ENCODE results near the gene POLR2F.
A peak's percentile ranks its signal among the peaks of the same experiment; 100 is the strongest.

The POLR2F gene

DNA sequence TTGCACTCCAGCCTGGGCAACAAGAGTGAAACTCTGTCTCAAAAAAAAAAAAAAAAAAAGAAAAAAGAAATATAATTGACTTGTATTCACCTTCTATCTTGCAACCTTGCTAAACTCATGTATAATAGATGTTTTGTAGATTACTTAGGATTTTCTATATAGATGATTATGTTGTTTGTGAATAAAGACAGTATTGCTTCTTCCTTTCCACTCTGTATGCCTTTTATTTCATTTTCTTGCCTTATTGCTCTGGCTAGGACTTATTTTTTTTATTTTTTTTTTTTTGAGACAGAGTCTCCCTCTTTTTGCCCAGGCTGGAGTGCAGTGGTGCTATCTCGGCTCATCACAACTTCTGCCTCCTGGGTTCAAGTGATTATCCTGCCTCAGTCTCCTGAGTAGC lies 60.6 kb downstream of the POLR2F start:
- H3K36me3 ChIP-seq (ENCODE audit: control insufficient read depth in 4 of 4, insufficient read depth in 4 of 4, low read length in 3 of 4) = no peaks in the 10 kb centered on the region
- H3K27ac ChIP-seq (ENCODE audit: insufficient read depth in 1 of 2, low read depth in 1 of 2, low read length in 2 of 2, poor library complexity in 1 of 2, severe bottlenecking in 2 of 2) = no peak overlapping the region
- WGBS (ENCODE audit: insufficient coverage) = 86% methylated on average over 1 of the region's 1 CpG
- H3K9me3 ChIP-seq (ENCODE audit: control extremely low read depth in 1 of 5, control insufficient read depth in 4 of 5, insufficient read depth in 2 of 5, low read depth in 1 of 5, low read length in 4 of 5) = no peaks in the 10 kb centered on the region
- POLR2A ChIA-PET = interaction anchor here (0.7 kb wide), 1 partner anchor 30 kb away, joined by 4 read pairs; no protein-coding TSS in a partner anchor
- H3K4me1 ChIP-seq (ENCODE audit: control extremely low read depth in 1 of 4, control insufficient read depth in 4 of 4, insufficient read depth in 4 of 4, low read length in 3 of 4) = peaks cover 0 to 25% (median 14%) of the 10 kb centered on the region in 4 experiments
- H3K4me3 ChIP-seq (ENCODE audit: control insufficient read depth in 1 of 7, extremely low read depth in 1 of 7, insufficient read depth in 4 of 7, low read depth in 2 of 7, low read length in 6 of 7) = no peak overlapping the region
- CTCF ChIA-PET = no interaction called here
- H3K27me3 ChIP-seq (replicated peaks in 2 of 5; ENCODE audit: control insufficient read depth in 4 of 5, insufficient read depth in 5 of 5, low read length in 4 of 5) = no peaks in the 10 kb centered on the region
- no peak for DNase-seq

DNA sequence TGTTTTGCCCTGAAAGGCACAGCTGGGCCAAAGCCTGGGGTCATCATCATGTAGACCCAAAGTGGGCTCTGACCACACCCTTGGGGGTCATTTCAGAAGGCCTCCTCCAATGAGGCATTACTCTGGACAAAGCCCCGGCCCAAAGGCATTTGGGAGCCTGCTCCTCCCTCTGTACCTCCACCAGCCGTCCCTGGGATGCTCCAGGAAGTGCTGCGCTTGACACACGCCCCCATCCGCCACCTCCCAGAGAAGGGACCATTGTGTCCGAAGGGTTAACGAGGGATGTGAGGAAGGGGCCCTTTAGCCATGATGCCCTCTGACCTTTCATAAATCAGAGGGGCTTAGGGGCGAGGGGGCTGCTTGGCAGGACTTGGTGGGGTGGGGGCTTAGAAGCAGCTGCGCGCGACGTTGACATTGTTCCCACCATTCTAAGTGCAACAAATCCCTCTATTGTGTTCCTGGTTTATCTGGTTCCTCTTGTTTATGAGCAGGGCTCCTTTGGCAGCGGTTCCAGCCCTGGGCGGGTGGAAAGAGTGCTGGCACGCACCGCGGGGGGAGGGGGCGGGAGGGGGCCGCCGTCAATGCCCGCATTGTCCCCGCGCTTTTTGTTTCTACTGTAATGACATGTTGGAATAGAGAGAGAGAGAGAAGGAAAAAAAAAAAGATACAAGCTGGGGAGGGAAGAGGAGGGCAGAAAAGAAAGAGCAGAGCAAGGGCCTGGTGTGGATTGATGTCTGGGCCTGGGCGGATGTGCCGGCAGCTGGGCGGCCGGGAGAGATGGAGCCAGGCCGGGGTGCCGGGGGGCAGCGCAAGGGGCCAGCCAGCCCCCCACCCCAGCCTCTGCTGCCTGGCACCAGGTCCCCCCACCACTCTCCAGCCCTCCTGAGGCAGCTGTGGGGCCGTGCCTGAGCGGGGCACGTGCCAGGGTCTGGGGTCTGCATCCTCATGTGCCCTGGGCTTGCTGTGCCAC lies 63.0 kb downstream of the POLR2F start:
- no peaks in the 10 kb centered on the region for H3K9me3 ChIP-seq (ENCODE audit: control extremely low read depth in 1 of 5, control insufficient read depth in 4 of 5, insufficient read depth in 2 of 5, low read depth in 1 of 5, low read length in 4 of 5)
- peak; percentile 19 to 27 (median 25) for DNase-seq
- ChIA-PET CTCF (no interaction called here), POLR2A (no interaction called here)
- H3K27ac ChIP-seq (ENCODE audit: insufficient read depth in 1 of 2, low read depth in 1 of 2, low read length in 2 of 2, poor library complexity in 1 of 2, severe bottlenecking in 2 of 2) = no peak overlapping the region
- H3K27me3 ChIP-seq (replicated peaks in 2 of 5; ENCODE audit: control insufficient read depth in 4 of 5, insufficient read depth in 5 of 5, low read length in 4 of 5) = no peaks in the 10 kb centered on the region
- H3K4me1 ChIP-seq (ENCODE audit: control extremely low read depth in 1 of 4, control insufficient read depth in 4 of 4, insufficient read depth in 4 of 4, low read length in 3 of 4) = peaks cover 0 to 20% (median 11%) of the 10 kb centered on the region in 4 experiments
- no peak overlapping the region for H3K4me3 ChIP-seq (ENCODE audit: control insufficient read depth in 1 of 7, extremely low read depth in 1 of 7, insufficient read depth in 4 of 7, low read depth in 2 of 7, low read length in 6 of 7)
- WGBS (ENCODE audit: insufficient coverage) = 89% methylated on average over 25 of the region's 33 CpGs
- H3K36me3 ChIP-seq (ENCODE audit: control insufficient read depth in 4 of 4, insufficient read depth in 4 of 4, low read length in 3 of 4) = no peaks in the 10 kb centered on the region

DNA sequence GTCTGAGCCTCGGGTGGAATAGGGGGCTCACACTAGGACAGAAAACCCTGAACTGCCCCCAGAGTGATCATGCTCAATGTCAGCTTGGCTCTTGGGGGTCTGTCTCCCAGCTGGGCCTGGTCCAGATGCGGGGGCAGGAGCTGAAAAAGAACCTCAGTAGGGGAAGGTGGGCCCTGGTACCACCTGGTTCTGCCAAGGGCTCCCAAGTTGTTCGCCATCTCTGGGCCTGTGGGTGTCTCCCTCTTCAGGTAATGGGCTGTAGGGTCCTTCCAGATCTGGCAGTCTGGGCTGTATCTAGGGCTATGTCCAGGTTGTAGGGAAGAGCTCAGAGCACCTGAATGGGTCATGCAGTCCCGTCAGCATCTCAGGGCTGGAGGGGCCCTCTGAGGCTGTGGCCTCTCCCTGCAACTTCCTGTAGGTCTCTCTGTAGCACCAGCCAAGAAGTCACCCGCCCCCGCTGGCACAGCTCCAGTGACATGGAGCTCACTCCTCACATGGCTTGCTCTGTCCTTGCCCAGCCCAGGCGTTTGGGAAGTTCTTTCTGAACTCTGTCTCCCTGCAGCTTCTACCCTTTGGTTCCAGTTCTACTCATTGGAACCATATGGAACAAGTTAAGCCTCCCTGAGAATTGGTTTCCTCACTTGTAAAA lies 63.9 kb downstream of the POLR2F start:
- no peaks in the 10 kb centered on the region for H3K27me3 ChIP-seq (replicated peaks in 2 of 5; ENCODE audit: control insufficient read depth in 4 of 5, insufficient read depth in 5 of 5, low read length in 4 of 5)
- peak in 2 of 3 donors; percentile 41 to 43 for DNase-seq
- H3K4me1 ChIP-seq (ENCODE audit: control extremely low read depth in 1 of 4, control insufficient read depth in 4 of 4, insufficient read depth in 4 of 4, low read length in 3 of 4) = peaks cover 0 to 20% (median 11%) of the 10 kb centered on the region in 4 experiments
- peak overlapping the region in 1 of 7 experiments; percentile 23 for H3K4me3 ChIP-seq (ENCODE audit: control insufficient read depth in 1 of 7, extremely low read depth in 1 of 7, insufficient read depth in 4 of 7, low read depth in 2 of 7, low read length in 6 of 7)
- no peaks in the 10 kb centered on the region for H3K36me3 ChIP-seq (ENCODE audit: control insufficient read depth in 4 of 4, insufficient read depth in 4 of 4, low read length in 3 of 4)
- WGBS (ENCODE audit: insufficient coverage) = 39% methylated on average over 7 of the region's 7 CpGs
- POLR2A ChIA-PET = interaction anchor here (0.7 kb wide), 1 partner anchor 20 kb away, joined by 3 read pairs; no protein-coding TSS in a partner anchor
- no peaks in the 10 kb centered on the region for H3K9me3 ChIP-seq (ENCODE audit: control extremely low read depth in 1 of 5, control insufficient read depth in 4 of 5, insufficient read depth in 2 of 5, low read depth in 1 of 5, low read length in 4 of 5)
- no peak overlapping the region for H3K27ac ChIP-seq (ENCODE audit: insufficient read depth in 1 of 2, low read depth in 1 of 2, low read length in 2 of 2, poor library complexity in 1 of 2, severe bottlenecking in 2 of 2)
- CTCF ChIA-PET = interaction anchor here (1.1 to 1.3 kb wide), 3 partner anchors 18 to 34 kb away, joined by 3 to 7 read pairs (median 3); no protein-coding TSS in a partner anchor

DNA sequence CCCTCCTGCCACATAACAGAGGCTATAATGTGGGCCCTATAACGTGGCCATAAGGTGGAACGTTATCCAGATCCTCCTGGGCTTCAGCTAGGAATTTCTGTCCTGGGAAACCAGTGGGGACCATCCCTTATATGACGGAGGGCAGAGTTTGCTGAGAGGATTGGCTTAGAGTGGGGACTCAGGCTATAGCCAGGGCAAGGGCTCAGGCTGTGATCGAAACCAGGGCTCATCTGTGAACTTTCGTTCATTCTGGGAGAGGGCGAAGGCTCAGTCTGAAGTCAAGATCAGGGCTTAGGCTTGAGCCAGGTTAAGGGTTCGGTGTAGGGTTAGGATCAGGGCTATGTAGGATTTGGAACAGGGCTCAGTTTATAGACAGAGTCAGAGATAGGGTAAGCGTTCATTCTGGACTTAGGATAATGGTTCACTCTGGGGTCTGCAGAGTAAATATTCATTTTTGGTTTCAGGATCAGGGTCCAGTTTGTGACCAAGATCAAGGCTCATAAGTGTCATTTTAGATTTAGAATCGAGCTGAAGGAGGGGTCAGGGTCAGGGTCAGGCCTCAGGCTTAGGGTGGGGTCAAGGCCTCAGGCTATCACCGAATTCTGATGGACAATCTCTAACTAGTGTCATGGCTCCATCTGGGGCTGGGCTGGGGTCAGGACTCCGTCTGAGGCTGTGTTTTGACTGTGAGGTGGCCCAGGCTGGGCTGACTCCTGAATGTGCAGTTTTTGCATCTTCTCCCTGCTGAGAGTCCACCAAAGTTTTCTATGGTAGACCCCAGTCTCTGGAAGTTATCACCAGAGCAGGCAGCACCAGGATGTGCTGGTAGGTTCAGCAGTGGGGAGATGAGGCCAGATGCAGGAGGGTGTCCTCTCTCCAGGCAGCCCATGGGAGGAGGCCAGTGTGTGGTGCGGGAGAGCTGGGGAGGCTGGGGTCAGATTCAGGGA lies 64.7 kb downstream of the POLR2F start:
- no peaks in the 10 kb centered on the region for H3K9me3 ChIP-seq (ENCODE audit: control extremely low read depth in 1 of 5, control insufficient read depth in 4 of 5, insufficient read depth in 2 of 5, low read depth in 1 of 5, low read length in 4 of 5)
- H3K36me3 ChIP-seq (ENCODE audit: control insufficient read depth in 4 of 4, insufficient read depth in 4 of 4, low read length in 3 of 4) = no peaks in the 10 kb centered on the region
- H3K27ac ChIP-seq (ENCODE audit: insufficient read depth in 1 of 2, low read depth in 1 of 2, low read length in 2 of 2, poor library complexity in 1 of 2, severe bottlenecking in 2 of 2) = no peak overlapping the region
- H3K4me1 ChIP-seq (ENCODE audit: control extremely low read depth in 1 of 4, control insufficient read depth in 4 of 4, insufficient read depth in 4 of 4, low read length in 3 of 4) = peaks cover 0 to 20% (median 11%) of the 10 kb centered on the region in 4 experiments
- no peaks in the 10 kb centered on the region for H3K27me3 ChIP-seq (replicated peaks in 2 of 5; ENCODE audit: control insufficient read depth in 4 of 5, insufficient read depth in 5 of 5, low read length in 4 of 5)
- ChIA-PET POLR2A (no interaction called here), CTCF (interaction anchor here (0.6 to 1.3 kb wide), 4 partner anchors 18 to 262 kb away, joined by 3 to 7 read pairs (median 4); no protein-coding TSS in a partner anchor)
- WGBS (ENCODE audit: insufficient coverage) = 95% methylated on average over 12 of the region's 12 CpGs
- no peak overlapping the region for H3K4me3 ChIP-seq (ENCODE audit: control insufficient read depth in 1 of 7, extremely low read depth in 1 of 7, insufficient read depth in 4 of 7, low read depth in 2 of 7, low read length in 6 of 7)
- no peak for DNase-seq
